Measurements from ENCODE around the gene TPST2.

DNA sequence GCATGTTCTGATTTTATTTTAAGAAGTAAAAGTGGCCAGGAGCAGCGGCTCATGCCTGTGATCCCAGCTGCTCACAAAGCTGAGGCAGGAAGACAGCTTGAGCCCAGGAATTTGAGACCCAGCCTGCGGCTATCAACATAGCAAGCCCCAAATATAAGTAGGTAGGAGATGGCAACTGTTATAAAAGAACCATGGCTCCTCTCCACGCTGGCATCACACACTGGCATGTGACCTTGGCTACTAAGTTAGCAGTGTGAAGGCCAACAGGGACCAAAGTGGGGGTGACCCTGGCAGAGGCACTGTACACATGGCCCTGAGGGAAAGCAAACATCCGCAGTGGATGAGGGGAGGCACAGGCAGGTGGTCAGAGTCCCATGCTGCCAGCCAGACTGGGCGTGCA lies 33.0 kb downstream of the TPST2 start:
- TF ChIP-seq, protein P1, sequence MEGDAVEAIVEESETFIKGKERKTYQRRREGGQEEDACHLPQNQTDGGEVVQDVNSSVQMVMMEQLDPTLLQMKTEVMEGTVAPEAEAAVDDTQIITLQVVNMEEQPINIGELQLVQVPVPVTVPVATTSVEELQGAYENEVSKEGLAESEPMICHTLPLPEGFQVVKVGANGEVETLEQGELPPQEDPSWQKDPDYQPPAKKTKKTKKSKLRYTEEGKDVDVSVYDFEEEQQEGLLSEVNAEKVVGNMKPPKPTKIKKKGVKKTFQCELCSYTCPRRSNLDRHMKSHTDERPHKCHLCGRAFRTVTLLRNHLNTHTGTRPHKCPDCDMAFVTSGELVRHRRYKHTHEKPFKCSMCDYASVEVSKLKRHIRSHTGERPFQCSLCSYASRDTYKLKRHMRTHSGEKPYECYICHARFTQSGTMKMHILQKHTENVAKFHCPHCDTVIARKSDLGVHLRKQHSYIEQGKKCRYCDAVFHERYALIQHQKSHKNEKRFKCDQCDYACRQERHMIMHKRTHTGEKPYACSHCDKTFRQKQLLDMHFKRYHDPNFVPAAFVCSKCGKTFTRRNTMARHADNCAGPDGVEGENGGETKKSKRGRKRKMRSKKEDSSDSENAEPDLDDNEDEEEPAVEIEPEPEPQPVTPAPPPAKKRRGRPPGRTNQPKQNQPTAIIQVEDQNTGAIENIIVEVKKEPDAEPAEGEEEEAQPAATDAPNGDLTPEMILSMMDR (IDR thresholded peaks at IDR 0.05) = no peak
- TF ChIP-seq POLR2A (IDR thresholded peaks at IDR 0.05) = no peak

Data from esophagus squamous epithelium (tissue), 4 donors.